ENCODE data around the gene HIVEP2.

The HIVEP2 gene

DNA sequence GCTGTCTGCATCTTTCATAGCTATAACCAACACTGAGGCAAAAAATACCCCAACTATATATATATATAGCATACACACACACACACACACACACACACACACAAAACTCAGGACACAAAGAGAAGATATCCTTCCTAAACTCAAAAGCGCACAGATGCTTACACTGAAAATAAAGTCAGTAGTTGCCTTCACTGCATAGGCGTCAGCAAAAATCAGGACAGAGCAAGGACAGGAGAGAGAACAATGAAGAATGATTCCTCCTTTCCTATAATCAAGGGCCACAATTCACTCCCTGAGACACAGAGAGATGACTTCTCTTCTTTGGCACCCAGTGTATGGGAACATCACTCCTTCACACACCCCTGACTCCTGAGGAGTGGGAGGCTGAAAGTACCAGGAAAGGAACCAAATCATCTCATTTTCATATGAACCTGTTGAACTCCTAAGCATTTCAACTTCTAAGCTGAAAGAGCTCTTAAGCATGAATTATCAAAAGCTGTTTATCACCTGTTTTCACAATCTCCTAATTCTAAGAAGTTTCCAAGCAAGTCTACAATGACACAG is 141.4 kb downstream of the HIVEP2 start:
- H3K27ac Mint-ChIP-seq, result peak overlapping the region; percentile 97
- H3K27me3 Mint-ChIP-seq, result no peaks in the 10 kb centered on the region
- peak overlapping the region; percentile 78 for H3K4me3 Mint-ChIP-seq
- H3K36me3 Mint-ChIP-seq, result peaks cover 39% of the 10 kb centered on the region
- H3K9me3 Mint-ChIP-seq, result peaks cover 21% of the 10 kb centered on the region
- peaks cover 100% of the 10 kb centered on the region for H3K4me1 Mint-ChIP-seq

- Mint-ChIP-seq H3K36me3 (peaks cover 35% of the 10 kb centered on the region), H3K27ac (peak overlapping the region; percentile 51), H3K4me1 (peaks cover 100% of the 10 kb centered on the region), H3K9me3 (peaks cover 19% of the 10 kb centered on the region), H3K4me3 (no peak overlapping the region), H3K27me3 (no peaks in the 10 kb centered on the region)
Observed at GRCh38 chr6:142803032-142803431, 141.9 kb downstream of the HIVEP2 start.

GRCh38 chr6:142802124-142802523 is 142.9 kb downstream of the HIVEP2 start:
- Mint-ChIP-seq H3K27ac (peak overlapping the region; percentile 94), H3K36me3 (peaks cover 31% of the 10 kb centered on the region), H3K27me3 (no peaks in the 10 kb centered on the region), H3K9me3 (peaks cover 15% of the 10 kb centered on the region), H3K4me3 (peak overlapping the region; percentile 66), H3K4me1 (peaks cover 97% of the 10 kb centered on the region)

- peak overlapping the region; percentile 30 for H3K4me3 Mint-ChIP-seq
- no peaks in the 10 kb centered on the region for H3K27me3 Mint-ChIP-seq
- peaks cover 26% of the 10 kb centered on the region for H3K36me3 Mint-ChIP-seq
- peaks cover 8% of the 10 kb centered on the region for H3K9me3 Mint-ChIP-seq
- H3K27ac Mint-ChIP-seq, result peak overlapping the region; percentile 89
- peaks cover 90% of the 10 kb centered on the region for H3K4me1 Mint-ChIP-seq
Observed at GRCh38 chr6:142800240-142800639, 144.7 kb downstream of the HIVEP2 start.

DNA sequence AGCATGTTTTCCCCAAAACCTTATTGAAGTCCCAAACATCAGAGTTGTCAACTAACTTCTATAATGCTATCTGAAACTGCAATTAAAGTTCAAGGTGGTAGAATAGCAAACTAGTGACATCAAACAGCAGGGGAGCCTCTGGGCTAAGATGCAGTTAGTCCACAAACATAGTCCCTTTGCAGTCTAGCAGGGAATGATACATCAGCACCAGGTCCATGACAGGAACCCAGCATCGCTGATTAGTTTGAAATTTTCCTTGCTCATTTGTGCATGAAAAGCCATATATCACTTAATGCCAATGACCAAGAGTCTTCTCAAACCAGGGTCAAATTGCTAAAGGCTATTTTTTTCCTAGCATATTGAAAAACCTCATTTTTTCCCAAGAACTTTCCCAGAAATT is 145.3 kb downstream of the HIVEP2 start:
- Mint-ChIP-seq H3K4me1 (peaks cover 90% of the 10 kb centered on the region), H3K27me3 (no peaks in the 10 kb centered on the region), H3K36me3 (peaks cover 23% of the 10 kb centered on the region), H3K27ac (peak overlapping the region; percentile 89), H3K9me3 (peaks cover 8% of the 10 kb centered on the region), H3K4me3 (peak overlapping the region; percentile 30)

GRCh38 chr6:142797159-142797558 is 147.8 kb downstream of the HIVEP2 start:
- peaks cover 88% of the 10 kb centered on the region for H3K4me1 Mint-ChIP-seq
- peaks cover 8% of the 10 kb centered on the region for H3K9me3 Mint-ChIP-seq
- H3K4me3 Mint-ChIP-seq, result no peak overlapping the region
- H3K27ac Mint-ChIP-seq, result peak overlapping the region; percentile 65
- no peaks in the 10 kb centered on the region for H3K27me3 Mint-ChIP-seq
- peaks cover 22% of the 10 kb centered on the region for H3K36me3 Mint-ChIP-seq

GRCh38 chr6:142796571-142796970 is 148.4 kb downstream of the HIVEP2 start:
- peak overlapping the region; percentile 24 for H3K4me3 Mint-ChIP-seq
- peaks cover 2% of the 10 kb centered on the region for H3K9me3 Mint-ChIP-seq
- peak overlapping the region; percentile 53 for H3K27ac Mint-ChIP-seq
- peaks cover 22% of the 10 kb centered on the region for H3K36me3 Mint-ChIP-seq
- no peaks in the 10 kb centered on the region for H3K27me3 Mint-ChIP-seq
- H3K4me1 Mint-ChIP-seq, result peaks cover 88% of the 10 kb centered on the region

DNA sequence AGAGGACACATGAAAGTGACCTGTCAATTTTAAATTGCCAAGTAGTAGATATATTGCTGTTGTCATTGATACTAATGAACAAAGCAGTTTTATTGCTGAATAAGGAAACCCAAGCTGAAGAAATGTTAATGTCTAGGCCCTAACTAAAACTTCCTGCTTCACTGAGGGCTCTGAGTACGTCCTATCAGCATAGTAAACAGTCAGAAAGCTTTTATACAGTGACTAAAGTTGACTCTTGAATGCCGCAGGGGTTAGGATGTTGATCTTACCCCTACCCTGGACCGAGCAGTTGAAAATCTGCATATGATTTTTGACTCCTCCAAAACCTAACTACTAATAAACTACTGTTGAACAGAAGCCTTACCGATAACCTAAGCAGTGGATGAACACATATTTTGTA is 149.0 kb downstream of the HIVEP2 start:
- H3K36me3 Mint-ChIP-seq, result peaks cover 20% of the 10 kb centered on the region
- no peaks in the 10 kb centered on the region for H3K27me3 Mint-ChIP-seq
- no peak overlapping the region for H3K4me3 Mint-ChIP-seq
- H3K27ac Mint-ChIP-seq, result peak overlapping the region; percentile 55
- H3K4me1 Mint-ChIP-seq, result peaks cover 88% of the 10 kb centered on the region
- H3K9me3 Mint-ChIP-seq, result no peaks in the 10 kb centered on the region

DNA sequence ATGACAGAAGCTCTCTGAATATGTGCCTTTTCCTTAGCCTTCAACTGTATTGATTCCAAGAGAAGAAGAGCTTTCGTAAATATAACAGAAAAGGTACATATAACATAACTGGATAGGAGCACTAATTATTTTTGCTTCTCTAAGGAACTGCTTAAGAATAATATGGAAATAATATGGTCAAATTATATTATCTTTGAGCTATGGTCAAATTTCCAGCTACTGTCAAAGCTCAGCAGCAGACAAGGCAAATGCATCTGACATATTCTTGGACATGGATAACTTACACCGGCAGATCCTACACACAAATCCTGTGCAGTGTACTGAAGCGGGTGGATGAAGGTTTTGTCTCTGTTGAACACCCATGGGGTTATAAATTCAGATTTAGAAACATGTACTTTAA is 150.6 kb downstream of the HIVEP2 start:
- H3K27me3 Mint-ChIP-seq, result no peaks in the 10 kb centered on the region
- no peak overlapping the region for H3K4me3 Mint-ChIP-seq
- H3K27ac Mint-ChIP-seq, result peak overlapping the region; percentile 56
- no peaks in the 10 kb centered on the region for H3K9me3 Mint-ChIP-seq
- H3K4me1 Mint-ChIP-seq, result peaks cover 85% of the 10 kb centered on the region
- H3K36me3 Mint-ChIP-seq, result peaks cover 19% of the 10 kb centered on the region

DNA sequence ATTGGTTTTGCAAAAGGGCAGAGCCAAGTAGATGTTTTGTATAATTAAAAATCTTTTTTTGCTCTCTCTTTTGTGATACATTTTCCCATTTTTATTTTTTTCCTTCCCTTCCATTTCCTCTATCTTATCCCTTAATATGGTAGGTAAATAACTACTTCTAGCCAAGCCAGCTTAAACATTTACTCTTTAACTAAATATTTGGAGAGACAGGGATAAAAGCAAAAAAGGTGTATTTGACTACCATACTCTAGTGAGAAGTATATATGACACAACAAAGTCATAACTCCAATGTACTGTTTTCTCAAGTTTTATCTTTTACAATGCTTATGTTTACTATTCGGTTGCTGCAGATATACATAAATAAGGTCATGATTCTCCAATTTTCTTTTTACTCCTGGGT is 154.7 kb downstream of the HIVEP2 start:
- Mint-ChIP-seq H3K4me3 (no peak overlapping the region), H3K27me3 (no peaks in the 10 kb centered on the region), H3K36me3 (peaks cover 30% of the 10 kb centered on the region), H3K27ac (peak overlapping the region; percentile 75), H3K9me3 (peaks cover 6% of the 10 kb centered on the region), H3K4me1 (peaks cover 93% of the 10 kb centered on the region)

- Mint-ChIP-seq H3K27ac (peak overlapping the region; percentile 85), H3K4me3 (peak overlapping the region; percentile 41), H3K9me3 (peaks cover 6% of the 10 kb centered on the region), H3K36me3 (peaks cover 38% of the 10 kb centered on the region), H3K27me3 (no peaks in the 10 kb centered on the region), H3K4me1 (peaks cover 84% of the 10 kb centered on the region)
Observed at GRCh38 chr6:142787422-142787821, 157.6 kb downstream of the HIVEP2 start.

GRCh38 chr6:142786476-142786875 is 158.5 kb downstream of the HIVEP2 start:
- Mint-ChIP-seq H3K27ac (peak overlapping the region; percentile 96), H3K4me1 (peaks cover 78% of the 10 kb centered on the region), H3K36me3 (peaks cover 34% of the 10 kb centered on the region), H3K9me3 (peaks cover 6% of the 10 kb centered on the region), H3K4me3 (no peak overlapping the region), H3K27me3 (no peaks in the 10 kb centered on the region)

- peak overlapping the region; percentile 80 for H3K4me3 Mint-ChIP-seq
Observed at GRCh38 chr6:142784344-142784743, 160.6 kb downstream of the HIVEP2 start.

DNA sequence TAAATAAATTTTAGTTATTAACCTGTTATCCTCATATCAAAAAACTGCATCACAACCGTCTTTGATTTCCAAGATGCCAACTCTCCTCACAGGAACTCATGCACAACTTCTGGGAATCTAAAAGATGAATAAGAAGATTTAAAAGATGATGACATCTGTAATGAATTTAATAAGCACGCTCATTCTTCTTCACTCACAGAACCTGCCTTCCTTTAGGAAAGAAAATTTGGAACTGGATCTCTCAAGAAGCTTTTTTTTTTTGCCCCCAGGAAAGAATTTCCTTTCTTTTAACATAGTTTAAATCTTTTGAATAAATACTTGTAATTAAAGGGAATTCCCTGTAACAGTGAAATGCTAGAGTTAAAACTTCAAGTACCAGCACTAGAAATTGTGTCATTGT is 161.5 kb downstream of the HIVEP2 start:
- peaks cover 6% of the 10 kb centered on the region for H3K9me3 Mint-ChIP-seq
- H3K27me3 Mint-ChIP-seq, result no peaks in the 10 kb centered on the region
- H3K36me3 Mint-ChIP-seq, result peaks cover 36% of the 10 kb centered on the region
- H3K4me3 Mint-ChIP-seq, result no peak overlapping the region
- H3K4me1 Mint-ChIP-seq, result peaks cover 74% of the 10 kb centered on the region
- H3K27ac Mint-ChIP-seq, result peak overlapping the region; percentile 18

More at GRCh38 chr6:142784344-142784743, 160.6 kb downstream of the HIVEP2 start:
- Mint-ChIP-seq H3K4me1 (peaks cover 77% of the 10 kb centered on the region), H3K27me3 (no peaks in the 10 kb centered on the region), H3K9me3 (peaks cover 6% of the 10 kb centered on the region), H3K27ac (peak overlapping the region; percentile 99), H3K36me3 (peaks cover 35% of the 10 kb centered on the region)

DNA sequence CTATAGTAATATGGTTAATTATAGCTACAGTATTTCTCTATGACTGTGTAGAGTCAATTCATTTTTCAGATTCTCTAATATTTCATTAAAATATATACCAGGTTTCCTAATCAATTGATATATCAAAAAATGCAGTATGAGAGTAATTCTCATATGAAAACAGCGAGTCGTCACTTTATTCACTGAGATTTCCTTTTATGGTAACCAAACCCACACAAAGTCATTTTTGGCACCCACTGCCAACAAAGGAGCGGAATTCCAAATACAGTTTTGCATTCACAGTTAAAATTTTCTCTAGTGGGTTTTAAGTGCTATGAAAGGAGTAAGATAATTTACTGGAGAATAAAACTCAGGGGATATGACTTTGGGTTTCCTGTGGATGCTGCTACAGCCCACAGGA is 163.8 kb downstream of the HIVEP2 start:
- peaks cover 58% of the 10 kb centered on the region for H3K4me1 Mint-ChIP-seq
- peaks cover 28% of the 10 kb centered on the region for H3K36me3 Mint-ChIP-seq
- H3K9me3 Mint-ChIP-seq, result no peaks in the 10 kb centered on the region
- H3K4me3 Mint-ChIP-seq, result no peak overlapping the region
- H3K27ac Mint-ChIP-seq, result peak overlapping the region; percentile 86
- no peaks in the 10 kb centered on the region for H3K27me3 Mint-ChIP-seq

DNA sequence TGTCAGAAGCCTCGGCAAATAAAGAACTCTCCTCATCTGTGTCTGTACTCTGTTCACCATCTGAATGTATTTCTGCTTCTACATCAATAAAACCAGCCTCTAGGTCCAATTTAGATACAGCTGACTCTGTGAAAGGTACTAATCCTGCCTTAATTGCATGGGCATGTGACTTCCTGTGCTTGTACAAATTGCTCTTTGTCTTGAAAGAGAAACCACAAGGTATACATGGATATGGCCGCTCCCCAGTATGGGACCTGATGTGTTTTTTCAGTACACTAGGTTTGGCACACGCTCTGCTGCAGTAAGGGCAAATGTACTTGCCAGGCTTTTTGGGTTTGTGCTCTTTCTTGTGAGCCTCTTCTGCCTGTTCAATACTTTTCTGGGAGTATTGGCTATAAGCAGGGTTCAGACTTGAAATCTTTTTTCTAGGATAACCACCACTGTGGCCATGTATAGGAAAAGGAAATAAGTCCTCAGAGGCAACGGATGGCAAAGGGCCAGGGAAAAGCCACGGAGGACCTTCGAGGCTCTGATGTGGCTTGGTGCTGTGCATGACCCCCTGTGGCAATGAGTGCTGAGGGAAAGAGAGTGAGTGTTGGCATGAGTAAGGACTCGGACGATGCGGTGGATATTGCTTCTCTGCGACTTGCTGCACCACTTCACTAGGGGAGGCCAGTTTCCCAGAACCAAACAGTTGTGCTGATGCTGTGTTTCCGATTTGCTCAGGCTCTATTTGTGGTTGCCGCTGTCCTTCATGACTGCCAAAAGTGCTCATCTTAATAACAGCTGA is 170.9 kb downstream of the HIVEP2 start:
- Mint-ChIP-seq H3K27me3 (no peaks in the 10 kb centered on the region), H3K36me3 (peaks cover 43% of the 10 kb centered on the region), H3K27ac (peak overlapping the region; percentile 91), H3K9me3 (no peaks in the 10 kb centered on the region), H3K4me1 (peaks cover 54% of the 10 kb centered on the region), H3K4me3 (peak overlapping the region; percentile 42)
